WTC11 (cell line): Measurements from ENCODE around the gene CGN. TPM values are rescaled to one million over a fixed set of nuclear protein-coding genes. Genes with fewer than 3 reads are reported as not detected.

ENCODE experiments used
- ATAC-seq: fragments of 200-7000 bp; cut with Tn5 transposase; 2 replicates; pipeline ENCODE4 v1.10.0; 2021; ENCODE audit warnings: mild to moderate bottlenecking, moderate library complexity
- CTCF ChIA-PET: fragments of 300-600 bp; sonication (Branson Sonifier 250); formaldehyde crosslinking; loops from one replicate; lab custom pipeline; 2021; ENCODE audit warnings: antibody characterized with exemption; lab: Charles Lee
- POLR2A ChIA-PET: fragments of 350-600 bp; sonication (Branson Sonifier 250); formaldehyde crosslinking; loops from one replicate; lab custom pipeline; 2021; ENCODE audit warnings: antibody characterized with exemption; lab: Charles Lee
- DNase-seq: peaks from one replicate; pipeline ENCODE4 v3.0.0; 2021; ENCODE audit warnings: low spot score
- H3K27ac Mint-ChIP-seq: 2 replicates; pipeline ENCODE4 v1.8.0; 2021; ENCODE audit warnings: mixed read lengths
- H3K27me3 Mint-ChIP-seq: 2 replicates; pipeline ENCODE4 v1.8.0; 2021; ENCODE audit warnings: low read depth, mild to moderate bottlenecking, moderate library complexity, mixed read lengths
- H3K36me3 Mint-ChIP-seq: 2 replicates; pipeline ENCODE4 v1.8.0; 2021; ENCODE audit warnings: mixed read lengths
- H3K4me1 Mint-ChIP-seq: 2 replicates; pipeline ENCODE4 v1.8.0; 2022; ENCODE audit warnings: mixed read lengths
- H3K4me3 Mint-ChIP-seq: 2 replicates; pipeline ENCODE4 v1.8.0; 2021; ENCODE audit warnings: mild to moderate bottlenecking, moderate library complexity, mixed read lengths
- H3K9me3 Mint-ChIP-seq: 2 replicates; pipeline ENCODE4 v1.8.0; 2021; ENCODE audit warnings: mixed read lengths
- ARID4B ChIP-seq: sonication (generic); formaldehyde crosslinking; IDR thresholded peaks from 2 replicates; pipeline ENCODE4 v1.8.0; 2023; ENCODE audit warnings: missing genetic modification reagents, mild to moderate bottlenecking, borderline replicate concordance
- CBFB ChIP-seq: sonication (generic); formaldehyde crosslinking; IDR thresholded peaks from 2 replicates; pipeline ENCODE4 v1.8.1; 2022; ENCODE audit warnings: mild to moderate bottlenecking, low read depth, missing genetic modification reagents
- CREB1 ChIP-seq: sonication (generic); formaldehyde crosslinking; IDR thresholded peaks from 2 replicates; pipeline ENCODE4 v1.8.0; 2023; ENCODE audit warnings: mild to moderate bottlenecking, missing genetic modification reagents
- CREM ChIP-seq: sonication (generic); formaldehyde crosslinking; IDR thresholded peaks from 2 replicates; pipeline ENCODE4 v1.8.1; 2022; ENCODE audit warnings: mild to moderate bottlenecking, missing genetic modification reagents, moderate library complexity
- E2F5 ChIP-seq: sonication (generic); formaldehyde crosslinking; IDR thresholded peaks from 2 replicates; pipeline ENCODE4 v1.8.1; 2022; ENCODE audit warnings: mild to moderate bottlenecking, moderate library complexity, missing genetic modification reagents
- EMX1 ChIP-seq: fragments of 250-450 bp; sonication (Bioruptor Pico); IDR thresholded peaks from 2 replicates; pipeline ENCODE4 v1.8.0; 2021; ENCODE audit warnings: mild to moderate bottlenecking
- ERG ChIP-seq: fragments of 250-450 bp; sonication (Bioruptor Pico); IDR thresholded peaks from 2 replicates; pipeline ENCODE4 v1.8.0; 2021; ENCODE audit warnings: mild to moderate bottlenecking
- GABPB1 ChIP-seq: sonication (generic); formaldehyde crosslinking; IDR thresholded peaks from 2 replicates; pipeline ENCODE4 v1.8.1; 2023; ENCODE audit warnings: mild to moderate bottlenecking, missing genetic modification reagents
- JAZF1 ChIP-seq: fragments of 250-450 bp; sonication (Bioruptor Pico); IDR thresholded peaks from 2 replicates; pipeline ENCODE4 v1.9.0; 2021; ENCODE audit warnings: moderate library complexity, mild to moderate bottlenecking, inconsistent platforms
- PRDM15 ChIP-seq: sonication (generic); formaldehyde crosslinking; IDR thresholded peaks from 2 replicates; pipeline ENCODE4 v1.8.0; 2022; ENCODE audit warnings: missing genetic modification reagents
- SMAD3 ChIP-seq: sonication (generic); formaldehyde crosslinking; IDR thresholded peaks from 2 replicates; pipeline ENCODE4 v1.8.0; 2022; ENCODE audit warnings: missing genetic modification reagents, mild to moderate bottlenecking, borderline replicate concordance
- TEAD1 ChIP-seq: sonication (generic); formaldehyde crosslinking; IDR thresholded peaks from 2 replicates; pipeline ENCODE4 v1.8.0; 2022; ENCODE audit warnings: mild to moderate bottlenecking, missing genetic modification reagents
- TP53 ChIP-seq: sonication (generic); formaldehyde crosslinking; IDR thresholded peaks from 2 replicates; pipeline ENCODE4 v1.8.1; 2023; ENCODE audit warnings: mild to moderate bottlenecking, missing genetic modification reagents
- ZBTB21 ChIP-seq: sonication (generic); formaldehyde crosslinking; IDR thresholded peaks from 2 replicates; pipeline ENCODE4 v1.8.1; 2023; ENCODE audit warnings: mild to moderate bottlenecking, missing genetic modification reagents, borderline replicate concordance
- ZNF121 ChIP-seq: sonication (generic); formaldehyde crosslinking; IDR thresholded peaks from 2 replicates; pipeline ENCODE4 v1.8.0; 2023; ENCODE audit warnings: missing genetic modification reagents
- ZNF317 ChIP-seq: sonication (generic); formaldehyde crosslinking; IDR thresholded peaks from 2 replicates; pipeline ENCODE4 v1.8.1; 2023; ENCODE audit warnings: low read depth, mild to moderate bottlenecking, moderate library complexity, missing genetic modification reagents, borderline replicate concordance
- total RNA-seq: library from RNA; stranded (reverse); gene quantifications from 3 replicates; pipeline ENCODE4 v1.2.3, GENCODE V29; 2021
- TF ChIP-seq, protein P1 (sequence below): sonication (generic); formaldehyde crosslinking; IDR thresholded peaks from 2 replicates; pipeline ENCODE4 v1.8.1; 2023; ENCODE audit warnings: mild to moderate bottlenecking, missing genetic modification reagents
- TF ChIP-seq, protein P2 (sequence below): sonication (generic); formaldehyde crosslinking; IDR thresholded peaks from 2 replicates; pipeline ENCODE4 v1.8.0; 2023; ENCODE audit warnings: mild to moderate bottlenecking, missing genetic modification reagents
- TF ChIP-seq, protein P3 (sequence below): sonication (generic); formaldehyde crosslinking; IDR thresholded peaks from 2 replicates; pipeline ENCODE4 v1.8.1; 2023; ENCODE audit warnings: mild to moderate bottlenecking, missing genetic modification reagents, moderate library complexity

Gene CGN
- total RNA-seq, 1 experiment from 2014 or later, result 68.7 TPM

GRCh38 chr1:151501474-151501873 lies 9.7 kb upstream of the CGN start (continued):
- no peak for TF ChIP-seq TP53 (CRISPR knock-in tag)
- TF ChIP-seq EMX1, result no peak
- TF ChIP-seq ZNF121 (CRISPR knock-in tag), result no peak
- TF ChIP-seq CREB1 (CRISPR knock-in tag), result no peak

- H3K27me3 Mint-ChIP-seq, result no peaks in the 10 kb centered on the region
- POLR2A ChIA-PET, result interaction anchor here (0.7 kb wide), 1 partner anchor 17 kb away, joined by 4 read pairs; no protein-coding TSS in a partner anchor
- DNase-seq (no peak), ATAC-seq (no peak)
- H3K9me3 Mint-ChIP-seq, result no peaks in the 10 kb centered on the region
- H3K36me3 Mint-ChIP-seq, result no peaks in the 10 kb centered on the region
- H3K27ac Mint-ChIP-seq, result no peak overlapping the region; the same call in 1 of the 2 replicates
- CTCF ChIA-PET, result interaction anchor here (1.0 to 1.5 kb wide), 2 partner anchors 17 to 92 kb away, joined by 4 to 5 read pairs; no protein-coding TSS in a partner anchor
- no peaks in the 10 kb centered on the region for H3K4me1 Mint-ChIP-seq
- TF ChIP-seq EMX1 (no peak), ZNF317 (CRISPR knock-in tag) (no peak), SMAD3 (CRISPR knock-in tag) (no peak), TEAD1 (CRISPR knock-in tag) (no peak), ERG (CRISPR knock-in tag) (no peak), ARID4B (CRISPR knock-in tag) (no peak), ZBTB21 (CRISPR knock-in tag) (no peak), PRDM15 (CRISPR knock-in tag) (no peak), JAZF1 (CRISPR knock-in tag) (no peak), CREM (CRISPR knock-in tag) (no peak), GABPB1 (CRISPR knock-in tag) (no peak), E2F5 (CRISPR knock-in tag) (no peak), CBFB (no peak)
- TF ChIP-seq, protein P1, sequence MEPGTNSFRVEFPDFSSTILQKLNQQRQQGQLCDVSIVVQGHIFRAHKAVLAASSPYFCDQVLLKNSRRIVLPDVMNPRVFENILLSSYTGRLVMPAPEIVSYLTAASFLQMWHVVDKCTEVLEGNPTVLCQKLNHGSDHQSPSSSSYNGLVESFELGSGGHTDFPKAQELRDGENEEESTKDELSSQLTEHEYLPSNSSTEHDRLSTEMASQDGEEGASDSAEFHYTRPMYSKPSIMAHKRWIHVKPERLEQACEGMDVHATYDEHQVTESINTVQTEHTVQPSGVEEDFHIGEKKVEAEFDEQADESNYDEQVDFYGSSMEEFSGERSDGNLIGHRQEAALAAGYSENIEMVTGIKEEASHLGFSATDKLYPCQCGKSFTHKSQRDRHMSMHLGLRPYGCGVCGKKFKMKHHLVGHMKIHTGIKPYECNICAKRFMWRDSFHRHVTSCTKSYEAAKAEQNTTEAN (CRISPR knock-in tag), result no peak
- TF ChIP-seq, protein P2, sequence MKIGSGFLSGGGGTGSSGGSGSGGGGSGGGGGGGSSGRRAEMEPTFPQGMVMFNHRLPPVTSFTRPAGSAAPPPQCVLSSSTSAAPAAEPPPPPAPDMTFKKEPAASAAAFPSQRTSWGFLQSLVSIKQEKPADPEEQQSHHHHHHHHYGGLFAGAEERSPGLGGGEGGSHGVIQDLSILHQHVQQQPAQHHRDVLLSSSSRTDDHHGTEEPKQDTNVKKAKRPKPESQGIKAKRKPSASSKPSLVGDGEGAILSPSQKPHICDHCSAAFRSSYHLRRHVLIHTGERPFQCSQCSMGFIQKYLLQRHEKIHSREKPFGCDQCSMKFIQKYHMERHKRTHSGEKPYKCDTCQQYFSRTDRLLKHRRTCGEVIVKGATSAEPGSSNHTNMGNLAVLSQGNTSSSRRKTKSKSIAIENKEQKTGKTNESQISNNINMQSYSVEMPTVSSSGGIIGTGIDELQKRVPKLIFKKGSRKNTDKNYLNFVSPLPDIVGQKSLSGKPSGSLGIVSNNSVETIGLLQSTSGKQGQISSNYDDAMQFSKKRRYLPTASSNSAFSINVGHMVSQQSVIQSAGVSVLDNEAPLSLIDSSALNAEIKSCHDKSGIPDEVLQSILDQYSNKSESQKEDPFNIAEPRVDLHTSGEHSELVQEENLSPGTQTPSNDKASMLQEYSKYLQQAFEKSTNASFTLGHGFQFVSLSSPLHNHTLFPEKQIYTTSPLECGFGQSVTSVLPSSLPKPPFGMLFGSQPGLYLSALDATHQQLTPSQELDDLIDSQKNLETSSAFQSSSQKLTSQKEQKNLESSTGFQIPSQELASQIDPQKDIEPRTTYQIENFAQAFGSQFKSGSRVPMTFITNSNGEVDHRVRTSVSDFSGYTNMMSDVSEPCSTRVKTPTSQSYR (CRISPR knock-in tag), result no peak
- TF ChIP-seq, protein P3, sequence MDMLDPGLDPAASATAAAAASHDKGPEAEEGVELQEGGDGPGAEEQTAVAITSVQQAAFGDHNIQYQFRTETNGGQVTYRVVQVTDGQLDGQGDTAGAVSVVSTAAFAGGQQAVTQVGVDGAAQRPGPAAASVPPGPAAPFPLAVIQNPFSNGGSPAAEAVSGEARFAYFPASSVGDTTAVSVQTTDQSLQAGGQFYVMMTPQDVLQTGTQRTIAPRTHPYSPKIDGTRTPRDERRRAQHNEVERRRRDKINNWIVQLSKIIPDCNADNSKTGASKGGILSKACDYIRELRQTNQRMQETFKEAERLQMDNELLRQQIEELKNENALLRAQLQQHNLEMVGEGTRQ (CRISPR knock-in tag), result no peak
- H3K4me3 Mint-ChIP-seq, result no peak overlapping the region
Observed at GRCh38 chr1:151502035-151502700, 9.0 kb upstream of the CGN start.
